IMR-90 (cell line): ENCODE results near the gene LBH. TPM values are rescaled to one million over a fixed set of nuclear protein-coding genes. Genes with fewer than 3 reads are reported as not detected.

Source experiments
- ATAC-seq: fragments of 200-7000 bp; cut with Tn5 transposase; 2 replicates; pipeline ENCODE4 v1.9.1; 2020; ENCODE audit warnings: low read depth, mild to moderate bottlenecking, moderate library complexity
- BruUV-seq: library from RNA; stranded (reverse); fragments of 400-500 nt; replicated peaks from 2 replicates; lab custom pipeline; 2021; lab: Mats Ljungman, UMichigan
- CTCF ChIA-PET: fragments of 300-600 bp; formaldehyde crosslinking; extraction: SDS; loops from one replicate; lab custom pipeline; 2021; ENCODE audit warnings: antibody characterized with exemption; lab: Yijun Ruan, JAX
- POLR2A ChIA-PET: fragments of 300-600 bp; sonication (Branson Sonifier 250); formaldehyde crosslinking; loops from one replicate; lab custom pipeline; 2022; ENCODE audit warnings: antibody characterized with exemption; ENCODE audit not compliant: unreplicated experiment; lab: Charles Lee
- DNase-seq: peaks from one replicate; pipeline ENCODE4 v3.0.0; 2013
- H2AFZ ChIP-seq: replicated peaks from 2 replicates; pipeline ENCODE3; 2013; ENCODE audit warnings: low read length, mild to moderate bottlenecking; ENCODE audit not compliant: poor library complexity
- H2AK5ac ChIP-seq: 2 replicates; pipeline ENCODE4 v1.6.1; 2013; ENCODE audit warnings: low read depth, low read length, inconsistent platforms
- H2AK9ac ChIP-seq: replicated peaks from 2 replicates; pipeline ENCODE3; 2013; ENCODE audit warnings: mild to moderate bottlenecking, low read depth, low read length, moderate library complexity; ENCODE audit not compliant: poor library complexity
- H2BK120ac ChIP-seq: 2 replicates; pipeline ENCODE4 v1.6.1; 2013; ENCODE audit warnings: low read depth, low read length, inconsistent platforms
- H2BK15ac ChIP-seq: 3 replicates; pipeline ENCODE4 v1.6.1; 2013; ENCODE audit warnings: low read depth, low read length, inconsistent platforms
- H2BK20ac ChIP-seq: 2 replicates; pipeline ENCODE4 v1.6.1; 2013; ENCODE audit warnings: low read depth, mild to moderate bottlenecking, inconsistent platforms, low read length, moderate library complexity
- H2BK5ac ChIP-seq: 2 replicates; pipeline ENCODE4 v1.6.1; 2013; ENCODE audit warnings: mild to moderate bottlenecking, low read depth, low read length, inconsistent platforms; ENCODE audit not compliant: poor library complexity, severe bottlenecking
- H3K14ac ChIP-seq: replicated peaks from 2 replicates; pipeline ENCODE4 v1.6.1; 2013; ENCODE audit warnings: low read depth, low read length, inconsistent platforms
- H3K18ac ChIP-seq: 2 replicates; pipeline ENCODE4 v1.6.1; 2013; ENCODE audit warnings: low read depth, low read length, control low read depth
- H3K23ac ChIP-seq: 2 replicates; pipeline ENCODE4 v1.6.1; 2013; ENCODE audit warnings: low read depth, low read length, inconsistent platforms
- H3K27ac ChIP-seq: 2 replicates; pipeline ENCODE4 v1.5.1; 2013; ENCODE audit warnings: mild to moderate bottlenecking, control low read depth, low read length; ENCODE audit not compliant: insufficient read depth
- H3K27me3 ChIP-seq: 2 replicates; pipeline ENCODE4 v1.6.1; 2013; ENCODE audit warnings: low read length; ENCODE audit not compliant: control insufficient read depth, insufficient read depth
- H3K36me3 ChIP-seq: 2 replicates; pipeline ENCODE4 v1.6.1; 2013; ENCODE audit warnings: low read length, mixed read lengths; ENCODE audit not compliant: control insufficient read depth, insufficient read depth
- H3K4ac ChIP-seq: 2 replicates; pipeline ENCODE4 v1.6.1; 2013; ENCODE audit warnings: low read depth, low read length, inconsistent platforms
- H3K4me1 ChIP-seq: 2 replicates; pipeline ENCODE4 v1.6.1; 2013; ENCODE audit warnings: low read length, mixed read lengths; ENCODE audit not compliant: control insufficient read depth, insufficient read depth
- H3K4me2 ChIP-seq: 2 replicates; pipeline ENCODE4 v1.6.1; 2013; ENCODE audit warnings: low read depth, mild to moderate bottlenecking, control low read depth, low read length, moderate library complexity
- H3K4me3 ChIP-seq: 2 replicates; pipeline ENCODE4 v1.5.1; 2013; ENCODE audit warnings: low read depth, mild to moderate bottlenecking, control low read depth, low read length, moderate library complexity; ENCODE audit not compliant: insufficient read depth
- H3K56ac ChIP-seq: 2 replicates; pipeline ENCODE4 v1.6.1; 2013; ENCODE audit warnings: low read length, inconsistent platforms; ENCODE audit not compliant: insufficient read depth; ENCODE audit errors: extremely low read depth
- H3K79me1 ChIP-seq, 2 experiments: 2 replicates each; pipeline ENCODE4 v1.6.1; 2013; ENCODE audit warnings: low read length in 2 of 2, inconsistent platforms in 1 of 2, low read depth in 1 of 2
- H3K9ac ChIP-seq: 2 replicates; pipeline ENCODE4 v1.6.1; 2013; ENCODE audit warnings: low read depth, low read length, control low read depth
- H3K9me1 ChIP-seq: 2 replicates; pipeline ENCODE4 v1.6.1; 2013; ENCODE audit warnings: low read length, inconsistent platforms; ENCODE audit not compliant: insufficient read depth
- H3K9me3 ChIP-seq: 2 replicates; pipeline ENCODE4 v1.6.1; 2013; ENCODE audit warnings: low read length; ENCODE audit not compliant: control insufficient read depth, insufficient read depth
- H4K20me1 ChIP-seq: 2 replicates; pipeline ENCODE4 v1.6.1; 2013; ENCODE audit warnings: low read length, inconsistent platforms; ENCODE audit not compliant: insufficient read depth
- H4K5ac ChIP-seq: 2 replicates; pipeline ENCODE4 v1.6.1; 2013; ENCODE audit warnings: mild to moderate bottlenecking, low read depth, low read length, control low read depth
- H4K8ac ChIP-seq, 2 experiments: 2 replicates each; pipeline ENCODE4 v1.6.1; 2013; ENCODE audit warnings: low read depth in 2 of 2, low read length in 2 of 2, control low read depth in 1 of 2, inconsistent platforms in 1 of 2
- H4K91ac ChIP-seq: 2 replicates; pipeline ENCODE4 v1.6.1; 2013; ENCODE audit warnings: low read depth, low read length, inconsistent platforms; ENCODE audit not compliant: insufficient read depth
- BHLHE40 ChIP-seq: fragments of 150-350 bp; IDR thresholded peaks from 2 replicates; pipeline ENCODE4 v1.6.1; 2016; ENCODE audit warnings: mild to moderate bottlenecking, low read depth, low read length
- CEBPB ChIP-seq: IDR thresholded peaks from 2 replicates; pipeline ENCODE4 v1.6.1; 2012; ENCODE audit warnings: low read depth, low read length, improper control_type of control experiment
- CHD1 ChIP-seq: IDR thresholded peaks from 2 replicates; pipeline ENCODE4 v1.6.1; 2012; ENCODE audit warnings: low read depth, low read length, improper control_type of control experiment
- FOS ChIP-seq: fragments of 150-350 bp; IDR thresholded peaks from 2 replicates; pipeline ENCODE4 v1.6.1; 2016; ENCODE audit warnings: low read depth, low read length
- MAFK ChIP-seq: IDR thresholded peaks from 2 replicates; pipeline ENCODE4 v1.6.1; 2012; ENCODE audit warnings: low read depth, low read length, improper control_type of control experiment
- MAZ ChIP-seq: IDR thresholded peaks from 2 replicates; pipeline ENCODE4 v1.6.1; 2012; ENCODE audit warnings: low read depth, mild to moderate bottlenecking, low read length, improper control_type of control experiment, moderate library complexity, borderline replicate concordance
- MXI1 ChIP-seq: IDR thresholded peaks from 2 replicates; pipeline ENCODE4 v1.6.1; 2012; ENCODE audit warnings: low read depth, mild to moderate bottlenecking, low read length, moderate library complexity, borderline replicate concordance
- NFE2L2 ChIP-seq: fragments of 150-350 bp; IDR thresholded peaks from 2 replicates; pipeline ENCODE4 v1.6.1; 2016; ENCODE audit warnings: low read depth, mild to moderate bottlenecking, low read length
- POLR2A ChIP-seq: IDR thresholded peaks from 2 replicates; pipeline ENCODE4 v1.6.1; 2012; ENCODE audit warnings: mild to moderate bottlenecking, low read depth, low read length
- RAD21 ChIP-seq: IDR thresholded peaks from 2 replicates; pipeline ENCODE4 v1.6.1; 2012; ENCODE audit warnings: low read length, improper control_type of control experiment
- RCOR1 ChIP-seq: IDR thresholded peaks from 2 replicates; pipeline ENCODE4 v1.6.1; 2012; ENCODE audit warnings: mild to moderate bottlenecking, low read length, improper control_type of control experiment; ENCODE audit not compliant: insufficient replicate concordance
- RFX5 ChIP-seq: IDR thresholded peaks from 2 replicates; pipeline ENCODE4 v1.8.0; 2012; ENCODE audit warnings: low read depth, mild to moderate bottlenecking, low read length, moderate library complexity
- SMC3 ChIP-seq: fragments of 150-350 bp; IDR thresholded peaks from 2 replicates; pipeline ENCODE4 v1.6.1; 2016; ENCODE audit warnings: low read depth, mild to moderate bottlenecking, antibody characterized with exemption, low read length, moderate library complexity
- WGBS, 2 experiments: methylation state at CpG; one replicate each; pipeline versions ENCODE4 v1.1.5 to v1.1.7; 2013; ENCODE audit warnings: missing lambda C conversion rate in 2 of 2; ENCODE audit not compliant: insufficient read length in 1 of 2; ENCODE audit errors: extremely low coverage in 2 of 2; 5-methylcytosine and 5-hydroxymethylcytosine counted together
- dilution Hi-C: fragments of 300-500 bp; cut with HindIII; formaldehyde crosslinking; loops from one replicate; pipeline ENCODE4 v1.14.3; 2018; ENCODE audit warnings: low sequenced_read_pairs; ENCODE audit not compliant: unreplicated experiment
- in situ Hi-C: fragments of 300-500 bp; cut with MboI; formaldehyde crosslinking; loops from 3 replicates; pipeline ENCODE4 v1.14.3; 2019; ENCODE audit warnings: low sequenced_read_pairs, inconsistent platforms, mixed read lengths
- intact Hi-C: fragments of 100-400 bp; cut with micrococcal nuclease; formaldehyde crosslinking; loops from 2 replicates; pipeline ENCODE4 v1.10.0; 2022
- polyA plus RNA-seq, 3 experiments: library from polyadenylated mRNA; depleted of rRNA; stranded (reverse); fragments of >200 nt; gene quantifications; 2 replicates each; pipeline ENCODE4 v1.2.3, GENCODE V29; 2012; ENCODE audit warnings: low replicate concordance in 1 of 3
- total RNA-seq: library from RNA; depleted of rRNA; stranded (reverse); fragments of >200 nt; gene quantifications from 2 replicates; pipeline ENCODE4 v1.2.3, GENCODE V29; 2012
- TF ChIP-seq, protein P1 (sequence below): fragments of 150-350 bp; IDR thresholded peaks from 2 replicates; pipeline ENCODE4 v1.6.1; 2016; ENCODE audit warnings: low read depth, mild to moderate bottlenecking, low read length, moderate library complexity, borderline replicate concordance
- TF ChIP-seq, protein P2 (sequence below): conservative IDR thresholded peaks from 2 replicates; pipeline ENCODE4 v1.5.1; 2012; ENCODE audit warnings: mild to moderate bottlenecking, low read depth, low read length, improper control_type of control experiment
- TF ChIP-seq, protein P3 (sequence below): fragments of 150-350 bp; IDR thresholded peaks from 2 replicates; pipeline ENCODE4 v1.6.1; 2017; ENCODE audit warnings: mild to moderate bottlenecking, antibody characterized with exemption, low read length, low read depth

LBH gene
- total and polyA plus RNA-seq, 2 of the 4 experiments (the other 2 are of a cell fraction), result 158 to 202 TPM

GRCh38 chr2:30303095-30303494 is 71.8 kb downstream of the LBH start:
- H4K91ac ChIP-seq, result peak overlapping the region; percentile 99
- H3K9ac ChIP-seq, result no peak overlapping the region
- H4K8ac ChIP-seq, result peak overlapping the region; percentile 92 to 99; a peak in 3 of 4 replicates
- peaks cover 29% of the 10 kb centered on the region for H3K9me1 ChIP-seq
- dilution Hi-C loops (no loop called here), intact Hi-C loops (loop anchor here (5.0 kb wide), 2 partner anchors 104 to 389 kb away; no protein-coding TSS in a partner anchor), in situ Hi-C loops (no loop called here)
- H3K4ac ChIP-seq, result peak overlapping the region; percentile 99
- 97% methylated on average over 4 of the region's 11 CpGs; no CpG with 5 or more reads in 1 of the 2 experiments for WGBS, 2 experiments
- no peaks in the 10 kb centered on the region for H3K27me3 ChIP-seq
- peak overlapping the region; percentile 12 for H2AK9ac ChIP-seq
- peak overlapping the region; percentile 98 for H3K23ac ChIP-seq
- peak overlapping the region; percentile 88 for H3K18ac ChIP-seq
- TF ChIP-seq SMC3 (no peak), BHLHE40 (no peak), RFX5 (no peak), MAFK (no peak), CEBPB (no peak), RCOR1 (no peak), CHD1 (no peak), MXI1 (no peak), FOS (no peak), MAZ (no peak), RAD21 (no peak), NFE2L2 (no peak), POLR2A (no peak)
- TF ChIP-seq, protein P1, sequence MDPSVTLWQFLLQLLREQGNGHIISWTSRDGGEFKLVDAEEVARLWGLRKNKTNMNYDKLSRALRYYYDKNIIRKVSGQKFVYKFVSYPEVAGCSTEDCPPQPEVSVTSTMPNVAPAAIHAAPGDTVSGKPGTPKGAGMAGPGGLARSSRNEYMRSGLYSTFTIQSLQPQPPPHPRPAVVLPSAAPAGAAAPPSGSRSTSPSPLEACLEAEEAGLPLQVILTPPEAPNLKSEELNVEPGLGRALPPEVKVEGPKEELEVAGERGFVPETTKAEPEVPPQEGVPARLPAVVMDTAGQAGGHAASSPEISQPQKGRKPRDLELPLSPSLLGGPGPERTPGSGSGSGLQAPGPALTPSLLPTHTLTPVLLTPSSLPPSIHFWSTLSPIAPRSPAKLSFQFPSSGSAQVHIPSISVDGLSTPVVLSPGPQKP, result no peak
- TF ChIP-seq, protein P2, sequence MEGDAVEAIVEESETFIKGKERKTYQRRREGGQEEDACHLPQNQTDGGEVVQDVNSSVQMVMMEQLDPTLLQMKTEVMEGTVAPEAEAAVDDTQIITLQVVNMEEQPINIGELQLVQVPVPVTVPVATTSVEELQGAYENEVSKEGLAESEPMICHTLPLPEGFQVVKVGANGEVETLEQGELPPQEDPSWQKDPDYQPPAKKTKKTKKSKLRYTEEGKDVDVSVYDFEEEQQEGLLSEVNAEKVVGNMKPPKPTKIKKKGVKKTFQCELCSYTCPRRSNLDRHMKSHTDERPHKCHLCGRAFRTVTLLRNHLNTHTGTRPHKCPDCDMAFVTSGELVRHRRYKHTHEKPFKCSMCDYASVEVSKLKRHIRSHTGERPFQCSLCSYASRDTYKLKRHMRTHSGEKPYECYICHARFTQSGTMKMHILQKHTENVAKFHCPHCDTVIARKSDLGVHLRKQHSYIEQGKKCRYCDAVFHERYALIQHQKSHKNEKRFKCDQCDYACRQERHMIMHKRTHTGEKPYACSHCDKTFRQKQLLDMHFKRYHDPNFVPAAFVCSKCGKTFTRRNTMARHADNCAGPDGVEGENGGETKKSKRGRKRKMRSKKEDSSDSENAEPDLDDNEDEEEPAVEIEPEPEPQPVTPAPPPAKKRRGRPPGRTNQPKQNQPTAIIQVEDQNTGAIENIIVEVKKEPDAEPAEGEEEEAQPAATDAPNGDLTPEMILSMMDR, result no peak
- TF ChIP-seq, protein P3, sequence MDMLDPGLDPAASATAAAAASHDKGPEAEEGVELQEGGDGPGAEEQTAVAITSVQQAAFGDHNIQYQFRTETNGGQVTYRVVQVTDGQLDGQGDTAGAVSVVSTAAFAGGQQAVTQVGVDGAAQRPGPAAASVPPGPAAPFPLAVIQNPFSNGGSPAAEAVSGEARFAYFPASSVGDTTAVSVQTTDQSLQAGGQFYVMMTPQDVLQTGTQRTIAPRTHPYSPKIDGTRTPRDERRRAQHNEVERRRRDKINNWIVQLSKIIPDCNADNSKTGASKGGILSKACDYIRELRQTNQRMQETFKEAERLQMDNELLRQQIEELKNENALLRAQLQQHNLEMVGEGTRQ, result no peak
- peak overlapping the region; percentile 77 for H4K5ac ChIP-seq
- H3K4me3 ChIP-seq, result no peak overlapping the region
- H2BK120ac ChIP-seq, result peak overlapping the region; percentile 100
- H3K14ac ChIP-seq, result peak overlapping the region; percentile 97
- no peaks in the 10 kb centered on the region for H3K36me3 ChIP-seq
- no peaks in the 10 kb centered on the region for H3K9me3 ChIP-seq
- H3K4me2 ChIP-seq, result no peak overlapping the region
- BruUV-seq, result no TSS peak
- ChIA-PET POLR2A (interaction anchor here (1.0 to 1.4 kb wide), 3 partner anchors 67 to 362 kb away, joined by 3 to 4 read pairs (median 3); no protein-coding TSS in a partner anchor), CTCF (interaction anchor here (1.0 kb wide), 1 partner anchor 15 kb away, joined by 3 read pairs; no protein-coding TSS in a partner anchor)
- H3K27ac ChIP-seq, result peak overlapping the region; percentile 88
- peaks cover 5 to 41% of the 10 kb centered on the region in 2 experiments; a peak in 3 of 4 replicates for H3K79me1 ChIP-seq
- no peak overlapping the region for H3K56ac ChIP-seq
- H3K4me1 ChIP-seq, result peaks cover 31% of the 10 kb centered on the region
- no peak overlapping the region for H2AFZ ChIP-seq
- ATAC-seq (no peak), DNase-seq (no peak)
- peak overlapping the region; percentile 99 for H2BK20ac ChIP-seq
- H4K20me1 ChIP-seq, result no peaks in the 10 kb centered on the region
- peak overlapping the region; percentile 99; the same call in 2 of the 3 replicates for H2BK15ac ChIP-seq
- H2BK5ac ChIP-seq, result peak overlapping the region; percentile 96
- peak overlapping the region; percentile 94 for H2AK5ac ChIP-seq
